WTC11 (cell line): Measurements from ENCODE around the gene IFITM2. TPM values are rescaled to one million over a fixed set of nuclear protein-coding genes. Genes with fewer than 3 reads are reported as not detected.

Source experiments
- ATAC-seq: fragments of 200-7000 bp; cut with Tn5 transposase; 2 replicates; pipeline ENCODE4 v1.10.0; 2021; ENCODE audit warnings: mild to moderate bottlenecking, moderate library complexity
- CTCF ChIA-PET: fragments of 300-600 bp; sonication (Branson Sonifier 250); formaldehyde crosslinking; loops from one replicate; lab custom pipeline; 2021; ENCODE audit warnings: antibody characterized with exemption; lab: Charles Lee
- POLR2A ChIA-PET: fragments of 350-600 bp; sonication (Branson Sonifier 250); formaldehyde crosslinking; loops from one replicate; lab custom pipeline; 2021; ENCODE audit warnings: antibody characterized with exemption; lab: Charles Lee
- DNase-seq: peaks from one replicate; pipeline ENCODE4 v3.0.0; 2021; ENCODE audit warnings: low spot score
- H3K27ac Mint-ChIP-seq: 2 replicates; pipeline ENCODE4 v1.8.0; 2021; ENCODE audit warnings: mixed read lengths
- H3K27me3 Mint-ChIP-seq: 2 replicates; pipeline ENCODE4 v1.8.0; 2021; ENCODE audit warnings: low read depth, mild to moderate bottlenecking, moderate library complexity, mixed read lengths
- H3K36me3 Mint-ChIP-seq: 2 replicates; pipeline ENCODE4 v1.8.0; 2021; ENCODE audit warnings: mixed read lengths
- H3K4me1 Mint-ChIP-seq: 2 replicates; pipeline ENCODE4 v1.8.0; 2022; ENCODE audit warnings: mixed read lengths
- H3K4me3 Mint-ChIP-seq: 2 replicates; pipeline ENCODE4 v1.8.0; 2021; ENCODE audit warnings: mild to moderate bottlenecking, moderate library complexity, mixed read lengths
- H3K9me3 Mint-ChIP-seq: 2 replicates; pipeline ENCODE4 v1.8.0; 2021; ENCODE audit warnings: mixed read lengths
- CDX4 ChIP-seq: fragments of 250-450 bp; sonication (Bioruptor Pico); IDR thresholded peaks from 2 replicates; pipeline ENCODE4 v1.9.0; 2021; ENCODE audit warnings: moderate library complexity, mild to moderate bottlenecking, inconsistent platforms, borderline replicate concordance
- CREB1 ChIP-seq: sonication (generic); formaldehyde crosslinking; IDR thresholded peaks from 2 replicates; pipeline ENCODE4 v1.8.0; 2023; ENCODE audit warnings: mild to moderate bottlenecking, missing genetic modification reagents
- CTCF ChIP-seq: fragments of 200-600 bp; IDR thresholded peaks from 2 replicates; pipeline ENCODE4 v1.8.0; 2022; ENCODE audit warnings: antibody characterized with exemption
- ELF4 ChIP-seq: sonication (generic); formaldehyde crosslinking; IDR thresholded peaks from 2 replicates; pipeline ENCODE4 v1.8.1; 2022; ENCODE audit warnings: low read depth, mild to moderate bottlenecking, moderate library complexity, missing genetic modification reagents
- ESRRA ChIP-seq: sonication (generic); formaldehyde crosslinking; IDR thresholded peaks from 2 replicates; pipeline ENCODE4 v1.8.1; 2022; ENCODE audit warnings: mild to moderate bottlenecking, missing genetic modification reagents, borderline replicate concordance
- ETV6 ChIP-seq: sonication (generic); formaldehyde crosslinking; IDR thresholded peaks from 2 replicates; pipeline ENCODE4 v1.8.1; 2022; ENCODE audit warnings: mild to moderate bottlenecking, missing genetic modification reagents
- FOXJ3 ChIP-seq: sonication (generic); formaldehyde crosslinking; IDR thresholded peaks from 2 replicates; pipeline ENCODE4 v1.9.0; 2021; ENCODE audit warnings: missing genetic modification reagents, mild to moderate bottlenecking, borderline replicate concordance
- FOXP1 ChIP-seq: sonication (generic); formaldehyde crosslinking; IDR thresholded peaks from 2 replicates; pipeline ENCODE4 v1.8.0; 2022; ENCODE audit warnings: missing genetic modification reagents, mild to moderate bottlenecking, moderate library complexity, borderline replicate concordance
- HMGXB4 ChIP-seq: sonication (generic); formaldehyde crosslinking; IDR thresholded peaks from 2 replicates; pipeline ENCODE4 v1.8.1; 2023; ENCODE audit warnings: mild to moderate bottlenecking, moderate library complexity, missing genetic modification reagents
- JAZF1 ChIP-seq: fragments of 250-450 bp; sonication (Bioruptor Pico); IDR thresholded peaks from 2 replicates; pipeline ENCODE4 v1.9.0; 2021; ENCODE audit warnings: moderate library complexity, mild to moderate bottlenecking, inconsistent platforms
- KAT7 ChIP-seq: sonication (generic); formaldehyde crosslinking; IDR thresholded peaks from 2 replicates; pipeline ENCODE4 v1.8.1; 2023; ENCODE audit warnings: missing genetic modification reagents, mild to moderate bottlenecking, borderline replicate concordance
- NR2C2 ChIP-seq: sonication (generic); formaldehyde crosslinking; IDR thresholded peaks from 2 replicates; pipeline ENCODE4 v1.8.0; 2022; ENCODE audit warnings: mild to moderate bottlenecking, missing genetic modification reagents
- SMAD3 ChIP-seq: sonication (generic); formaldehyde crosslinking; IDR thresholded peaks from 2 replicates; pipeline ENCODE4 v1.8.0; 2022; ENCODE audit warnings: missing genetic modification reagents, mild to moderate bottlenecking, borderline replicate concordance
- TCF7 ChIP-seq: sonication (generic); formaldehyde crosslinking; IDR thresholded peaks from 2 replicates; pipeline ENCODE4 v1.8.0; 2022; ENCODE audit warnings: mild to moderate bottlenecking, low read depth, missing genetic modification reagents, moderate library complexity
- TEAD1 ChIP-seq: sonication (generic); formaldehyde crosslinking; IDR thresholded peaks from 2 replicates; pipeline ENCODE4 v1.8.0; 2022; ENCODE audit warnings: mild to moderate bottlenecking, missing genetic modification reagents
- ZMAT4 ChIP-seq: fragments of 250-450 bp; sonication (Bioruptor Pico); IDR thresholded peaks from 2 replicates; pipeline ENCODE4 v1.9.0; 2021; ENCODE audit warnings: mild to moderate bottlenecking
- ZNF671 ChIP-seq: fragments of 250-450 bp; sonication (Bioruptor Pico); IDR thresholded peaks from 2 replicates; pipeline ENCODE4 v1.8.0; 2021; ENCODE audit warnings: mild to moderate bottlenecking
- total RNA-seq: library from RNA; stranded (reverse); gene quantifications from 3 replicates; pipeline ENCODE4 v1.2.3, GENCODE V29; 2021
- TF ChIP-seq, protein P1 (sequence below): sonication (generic); formaldehyde crosslinking; IDR thresholded peaks from 2 replicates; pipeline ENCODE4 v1.8.0; 2023; ENCODE audit warnings: missing genetic modification reagents
- TF ChIP-seq, protein P2 (sequence below): sonication (generic); formaldehyde crosslinking; IDR thresholded peaks from 2 replicates; pipeline ENCODE4 v1.8.0; 2023; ENCODE audit warnings: missing genetic modification reagents, mild to moderate bottlenecking, borderline replicate concordance
- TF ChIP-seq, protein P3 (sequence below): sonication (generic); formaldehyde crosslinking; IDR thresholded peaks from 2 replicates; pipeline ENCODE4 v1.8.1; 2023; ENCODE audit warnings: mild to moderate bottlenecking, missing genetic modification reagents, moderate library complexity

The IFITM2 gene
- total RNA-seq, 1 experiment from 2014 or later, result 436 TPM

DNA sequence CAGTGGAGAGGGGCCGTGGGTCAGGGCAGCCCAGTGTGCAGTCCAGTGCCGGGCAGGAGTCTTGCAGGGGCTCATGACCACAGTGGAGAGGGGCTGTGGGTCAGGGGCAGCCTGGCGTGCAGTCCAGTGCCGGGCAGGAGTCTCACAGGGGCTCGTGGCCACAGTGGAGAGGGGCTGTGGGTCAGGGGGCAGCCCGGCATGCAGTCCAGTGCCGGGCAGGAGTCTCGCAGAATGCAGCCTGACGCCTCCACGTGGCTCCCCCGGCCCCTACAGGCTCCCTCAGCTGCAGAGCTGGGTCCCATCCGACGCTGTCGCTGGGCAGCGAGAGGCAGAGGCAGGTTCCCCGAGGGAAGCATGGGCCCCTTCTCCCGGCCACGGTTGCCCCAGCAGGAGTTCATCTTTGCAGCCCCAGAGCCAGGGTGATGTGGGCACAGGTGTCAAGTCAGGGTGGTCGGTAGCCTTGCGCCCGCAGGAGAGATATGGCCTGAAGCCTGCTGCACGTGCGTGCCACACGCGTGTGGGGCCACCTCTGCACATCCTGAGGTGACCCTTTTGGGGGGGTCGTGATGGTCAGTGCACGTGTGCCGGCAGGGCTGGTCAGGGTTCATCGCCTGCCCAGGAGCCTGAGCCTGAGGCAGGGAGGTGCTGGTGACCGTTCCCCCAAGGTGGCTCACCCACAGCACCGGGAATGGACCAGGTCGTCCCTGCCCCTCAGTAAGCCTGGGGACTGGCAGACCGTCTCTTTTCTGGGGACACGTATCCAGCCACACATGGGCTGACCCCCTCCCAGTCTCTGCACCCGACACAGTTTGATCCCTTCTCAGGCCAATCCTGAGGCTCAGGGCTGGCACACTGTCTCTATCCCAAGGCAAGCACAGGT lies 11.2 kb upstream of the IFITM2 start:
- DNase-seq (peak; percentile 20), ATAC-seq (no peak)
- H3K9me3 Mint-ChIP-seq, result no peaks in the 10 kb centered on the region
- TF ChIP-seq FOXP1 (CRISPR knock-in tag), result no peak
- no peak for TF ChIP-seq SMAD3 (CRISPR knock-in tag)
- TF ChIP-seq JAZF1, result no peak
- no peak for TF ChIP-seq ELF4 (CRISPR knock-in tag)
- no peak for TF ChIP-seq CDX4 (CRISPR knock-in tag)
- TF ChIP-seq, protein P1, sequence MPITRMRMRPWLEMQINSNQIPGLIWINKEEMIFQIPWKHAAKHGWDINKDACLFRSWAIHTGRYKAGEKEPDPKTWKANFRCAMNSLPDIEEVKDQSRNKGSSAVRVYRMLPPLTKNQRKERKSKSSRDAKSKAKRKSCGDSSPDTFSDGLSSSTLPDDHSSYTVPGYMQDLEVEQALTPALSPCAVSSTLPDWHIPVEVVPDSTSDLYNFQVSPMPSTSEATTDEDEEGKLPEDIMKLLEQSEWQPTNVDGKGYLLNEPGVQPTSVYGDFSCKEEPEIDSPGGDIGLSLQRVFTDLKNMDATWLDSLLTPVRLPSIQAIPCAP (CRISPR knock-in tag), result no peak
- TF ChIP-seq, protein P2, sequence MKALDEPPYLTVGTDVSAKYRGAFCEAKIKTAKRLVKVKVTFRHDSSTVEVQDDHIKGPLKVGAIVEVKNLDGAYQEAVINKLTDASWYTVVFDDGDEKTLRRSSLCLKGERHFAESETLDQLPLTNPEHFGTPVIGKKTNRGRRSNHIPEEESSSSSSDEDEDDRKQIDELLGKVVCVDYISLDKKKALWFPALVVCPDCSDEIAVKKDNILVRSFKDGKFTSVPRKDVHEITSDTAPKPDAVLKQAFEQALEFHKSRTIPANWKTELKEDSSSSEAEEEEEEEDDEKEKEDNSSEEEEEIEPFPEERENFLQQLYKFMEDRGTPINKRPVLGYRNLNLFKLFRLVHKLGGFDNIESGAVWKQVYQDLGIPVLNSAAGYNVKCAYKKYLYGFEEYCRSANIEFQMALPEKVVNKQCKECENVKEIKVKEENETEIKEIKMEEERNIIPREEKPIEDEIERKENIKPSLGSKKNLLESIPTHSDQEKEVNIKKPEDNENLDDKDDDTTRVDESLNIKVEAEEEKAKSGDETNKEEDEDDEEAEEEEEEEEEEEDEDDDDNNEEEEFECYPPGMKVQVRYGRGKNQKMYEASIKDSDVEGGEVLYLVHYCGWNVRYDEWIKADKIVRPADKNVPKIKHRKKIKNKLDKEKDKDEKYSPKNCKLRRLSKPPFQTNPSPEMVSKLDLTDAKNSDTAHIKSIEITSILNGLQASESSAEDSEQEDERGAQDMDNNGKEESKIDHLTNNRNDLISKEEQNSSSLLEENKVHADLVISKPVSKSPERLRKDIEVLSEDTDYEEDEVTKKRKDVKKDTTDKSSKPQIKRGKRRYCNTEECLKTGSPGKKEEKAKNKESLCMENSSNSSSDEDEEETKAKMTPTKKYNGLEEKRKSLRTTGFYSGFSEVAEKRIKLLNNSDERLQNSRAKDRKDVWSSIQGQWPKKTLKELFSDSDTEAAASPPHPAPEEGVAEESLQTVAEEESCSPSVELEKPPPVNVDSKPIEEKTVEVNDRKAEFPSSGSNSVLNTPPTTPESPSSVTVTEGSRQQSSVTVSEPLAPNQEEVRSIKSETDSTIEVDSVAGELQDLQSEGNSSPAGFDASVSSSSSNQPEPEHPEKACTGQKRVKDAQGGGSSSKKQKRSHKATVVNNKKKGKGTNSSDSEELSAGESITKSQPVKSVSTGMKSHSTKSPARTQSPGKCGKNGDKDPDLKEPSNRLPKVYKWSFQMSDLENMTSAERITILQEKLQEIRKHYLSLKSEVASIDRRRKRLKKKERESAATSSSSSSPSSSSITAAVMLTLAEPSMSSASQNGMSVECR (CRISPR knock-in tag), result no peak
- TF ChIP-seq CREB1 (CRISPR knock-in tag), result no peak
- TF ChIP-seq TCF7 (CRISPR knock-in tag), result no peak
- TF ChIP-seq ZMAT4 (CRISPR knock-in tag), result no peak
- no peak for TF ChIP-seq KAT7
- ChIA-PET POLR2A (no interaction called here), CTCF (interaction anchor here (2.2 to 3.6 kb wide), 2 partner anchors 9 to 46 kb away, joined by 6 to 15 read pairs; no protein-coding TSS in a partner anchor)
- H3K27ac Mint-ChIP-seq, result no peak overlapping the region
- H3K27me3 Mint-ChIP-seq, result no peaks in the 10 kb centered on the region
- peaks cover 12% of the 10 kb centered on the region; the same call in 1 of the 2 replicates for H3K36me3 Mint-ChIP-seq
- no peak overlapping the region for H3K4me3 Mint-ChIP-seq
- H3K4me1 Mint-ChIP-seq, result peaks cover 27% of the 10 kb centered on the region

GRCh38 chr11:297051-297585 lies 10.5 kb upstream of the IFITM2 start:
- H3K27me3 Mint-ChIP-seq, result no peaks in the 10 kb centered on the region
- ATAC-seq (no peak), DNase-seq (peak; percentile 16)
- H3K4me1 Mint-ChIP-seq, result peaks cover 28% of the 10 kb centered on the region
- no peak overlapping the region for H3K4me3 Mint-ChIP-seq
- CTCF ChIA-PET, result no interaction called here
- no peaks in the 10 kb centered on the region for H3K9me3 Mint-ChIP-seq
- POLR2A ChIA-PET, result no interaction called here
- H3K36me3 Mint-ChIP-seq, result peaks cover 9% of the 10 kb centered on the region; the same call in 1 of the 2 replicates
- H3K27ac Mint-ChIP-seq, result peak overlapping the region; percentile 96
- no peak for TF ChIP-seq FOXJ3 (CRISPR knock-in tag)
- TF ChIP-seq, protein P1 (CRISPR knock-in tag), result no peak
- no peak for TF ChIP-seq ZNF671
- TF ChIP-seq CTCF, result no peak
- no peak for TF ChIP-seq ESRRA (CRISPR knock-in tag)
- TF ChIP-seq TEAD1 (CRISPR knock-in tag), result no peak
- TF ChIP-seq NR2C2 (CRISPR knock-in tag), result no peak
- TF ChIP-seq HMGXB4 (CRISPR knock-in tag), result no peak
- no peak for TF ChIP-seq ETV6
- TF ChIP-seq, protein P3, sequence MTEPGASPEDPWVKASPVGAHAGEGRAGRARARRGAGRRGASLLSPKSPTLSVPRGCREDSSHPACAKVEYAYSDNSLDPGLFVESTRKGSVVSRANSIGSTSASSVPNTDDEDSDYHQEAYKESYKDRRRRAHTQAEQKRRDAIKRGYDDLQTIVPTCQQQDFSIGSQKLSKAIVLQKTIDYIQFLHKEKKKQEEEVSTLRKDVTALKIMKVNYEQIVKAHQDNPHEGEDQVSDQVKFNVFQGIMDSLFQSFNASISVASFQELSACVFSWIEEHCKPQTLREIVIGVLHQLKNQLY (CRISPR knock-in tag), result no peak
